Non-pigmented ciliary epithelial cell (primary cell): ENCODE data around the gene CELSR1.
"Not testable (repeated sequence)": the region's sequence is repeated elsewhere in the genome, so short reads cannot be mapped to it uniquely, and the experiment has no call there.

Experiments used
- DNase-seq: peaks from one replicate; pipeline ENCODE4 v3.0.0-alpha.2; 2010; ENCODE audit warnings: low read depth

The CELSR1 gene

DNA sequence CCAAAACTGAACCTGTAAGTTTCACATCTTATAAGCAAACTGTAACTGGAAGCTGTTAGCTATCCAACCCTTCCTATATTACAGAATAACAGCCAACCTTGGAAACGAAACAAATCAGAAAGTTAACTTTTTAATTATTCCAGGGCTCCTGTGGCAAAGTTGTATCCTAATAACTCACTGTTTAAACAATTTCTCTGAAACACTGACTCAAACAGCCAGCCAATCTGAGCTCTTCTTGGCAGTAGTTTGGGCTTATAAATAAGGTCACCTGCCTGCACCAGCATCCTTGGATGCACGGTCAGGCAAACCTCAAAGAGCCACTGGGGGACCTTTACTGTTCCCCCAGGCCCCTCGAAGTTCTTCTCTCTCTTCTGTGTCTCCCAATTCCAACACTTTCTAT is 5.0 kb downstream of the CELSR1 start:
- no peak for DNase-seq

GRCh38 chr22:46531581-46532175 is 5.7 kb downstream of the CELSR1 start:
- DNase-seq, result no peak

DNA sequence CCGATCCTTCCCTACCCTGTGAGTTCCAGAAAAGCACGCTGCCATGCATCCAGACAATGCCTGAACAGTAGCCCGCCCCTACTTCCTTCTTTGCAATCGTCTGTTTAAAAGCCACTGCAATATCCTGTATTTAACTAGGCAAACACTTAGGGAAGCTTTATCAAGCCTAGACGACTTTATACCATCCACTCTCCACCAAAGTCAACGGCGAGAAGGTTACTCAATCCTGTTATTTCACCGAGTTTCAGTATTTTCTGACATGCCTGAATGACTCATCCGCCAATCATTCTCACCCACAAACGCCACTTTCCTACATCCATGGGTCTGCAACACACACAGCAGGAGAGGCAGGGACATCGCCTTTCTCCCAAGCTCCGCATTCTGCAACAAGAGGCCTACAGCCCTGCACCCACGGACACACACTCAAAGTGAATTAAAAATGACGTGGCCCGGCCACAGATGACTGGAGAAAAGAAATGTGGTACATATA is 9.3 kb downstream of the CELSR1 start:
- peak; percentile 65 for DNase-seq

DNA sequence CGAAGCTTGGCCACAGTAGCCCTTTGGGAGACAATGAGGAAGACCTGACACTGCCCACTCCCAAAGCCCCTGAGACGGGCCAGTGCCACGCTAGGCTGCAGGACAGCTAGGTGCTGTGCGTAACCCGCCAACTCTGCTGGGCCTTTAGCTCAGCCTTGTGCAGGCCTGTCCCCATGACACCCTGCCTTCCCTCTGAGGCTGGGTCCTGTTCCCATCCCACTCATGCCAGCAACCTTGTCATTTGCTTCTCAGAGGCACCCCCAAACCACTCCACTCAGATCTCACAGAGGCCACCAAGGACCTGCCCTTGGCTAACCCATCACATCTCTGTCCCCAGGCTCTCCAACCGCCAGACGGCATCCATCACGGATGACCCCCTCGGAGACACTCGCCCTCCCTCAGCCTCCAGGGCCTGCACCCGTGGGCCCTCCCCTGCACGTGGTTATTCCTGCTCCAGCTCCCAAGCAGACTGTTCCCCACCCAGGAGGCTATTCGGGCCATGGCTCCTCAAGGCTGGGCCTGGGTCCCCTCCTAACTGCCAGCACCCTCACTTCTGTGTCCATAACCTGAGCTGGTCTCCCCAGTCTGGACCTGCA is 11.1 kb downstream of the CELSR1 start:
- no peak for DNase-seq

- no peak for DNase-seq
These were observed 11.8 kb downstream of the CELSR1 start for GRCh38 chr22:46525389-46526243.

DNA sequence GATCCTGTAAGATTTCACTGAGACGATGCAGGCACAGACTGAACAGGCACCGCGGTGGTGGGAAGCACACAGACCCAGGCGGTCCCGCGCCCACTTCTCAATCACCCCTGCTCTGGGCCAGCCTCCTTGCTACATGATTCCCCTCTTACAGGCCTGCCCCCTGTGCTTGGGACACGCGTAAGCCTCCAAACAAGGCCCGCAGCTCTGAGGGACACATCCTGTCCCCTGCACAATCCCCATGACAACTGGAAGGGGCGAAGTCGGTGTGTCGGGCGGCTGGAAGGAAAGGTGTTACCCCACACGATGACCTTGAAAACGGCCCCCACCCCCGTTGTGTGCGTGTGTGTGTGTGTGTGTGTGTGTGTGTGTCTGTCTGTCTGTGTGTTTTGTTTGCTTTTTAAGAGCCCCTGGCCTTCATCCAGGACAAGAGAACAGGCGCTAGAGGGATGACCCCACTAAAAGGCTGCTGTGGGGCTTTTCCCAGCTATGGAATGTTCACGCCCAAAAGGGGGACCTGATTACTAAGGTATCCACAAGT is 13.1 kb downstream of the CELSR1 start:
- DNase-seq, result no peak

DNA sequence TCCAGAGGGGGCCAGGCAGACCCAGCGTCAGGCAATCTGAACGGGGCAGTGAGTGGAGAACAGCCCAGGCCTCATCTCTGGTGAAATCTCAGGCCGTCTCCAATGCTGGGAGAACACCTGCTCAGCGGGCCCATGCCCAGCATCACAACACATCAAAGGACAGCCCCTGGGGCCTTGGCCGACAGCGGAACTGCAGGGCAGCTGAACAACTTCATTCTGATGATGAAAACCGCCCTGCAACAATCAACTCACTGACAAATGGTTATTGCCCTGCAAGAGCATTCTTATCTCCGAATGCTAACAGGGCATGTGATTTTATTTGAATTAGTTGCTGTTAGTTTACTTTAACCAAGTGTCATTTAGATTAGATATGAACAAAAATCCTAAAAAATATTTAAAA is 14.6 kb downstream of the CELSR1 start:
- DNase-seq, result no peak

DNA sequence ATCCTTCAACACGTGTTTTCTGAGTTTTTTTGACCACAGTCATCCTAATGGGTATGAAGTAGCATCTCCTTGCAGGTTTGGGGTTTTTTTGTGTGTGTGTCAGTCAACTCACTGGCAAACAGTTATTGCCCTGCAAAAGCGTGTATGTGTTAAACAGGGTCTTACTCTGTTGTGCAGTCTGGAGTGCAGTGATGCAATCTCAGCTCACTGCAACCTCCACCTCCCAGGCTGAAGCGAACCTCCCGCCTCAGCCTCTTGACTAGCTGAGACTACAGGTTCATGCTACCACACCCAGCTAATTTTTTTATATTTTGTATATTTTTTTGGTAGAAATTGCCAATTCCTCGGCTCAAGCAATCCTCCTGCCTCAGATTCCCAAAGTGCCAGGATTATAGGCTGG is 15.4 kb downstream of the CELSR1 start:
- DNase-seq, result no peak

DNA sequence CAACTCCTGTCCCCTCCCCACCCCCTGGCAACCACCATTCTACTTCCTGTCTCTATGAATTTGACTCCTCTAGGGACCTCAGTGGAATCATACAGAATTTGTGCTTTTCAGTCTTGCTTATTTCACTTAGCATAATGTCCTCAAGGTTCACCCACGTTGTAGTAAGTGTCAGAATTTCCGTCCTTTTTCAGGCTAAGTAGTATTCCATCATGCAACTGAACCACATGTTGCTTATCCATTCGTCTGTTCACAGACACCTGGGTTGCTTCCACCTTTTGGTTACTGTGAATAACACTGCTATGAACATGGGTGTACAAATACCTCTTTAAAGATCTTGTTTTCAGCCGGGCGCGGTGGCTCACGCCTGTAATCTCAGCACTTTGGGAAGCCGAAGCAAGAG is 16.5 kb downstream of the CELSR1 start:
- DNase-seq, result no peak

GRCh38 chr22:46519377-46519776 is 18.0 kb downstream of the CELSR1 start:
- DNase-seq, result no peak

- no peak for DNase-seq
These were observed 18.7 kb downstream of the CELSR1 start for GRCh38 chr22:46518542-46519325.

DNA sequence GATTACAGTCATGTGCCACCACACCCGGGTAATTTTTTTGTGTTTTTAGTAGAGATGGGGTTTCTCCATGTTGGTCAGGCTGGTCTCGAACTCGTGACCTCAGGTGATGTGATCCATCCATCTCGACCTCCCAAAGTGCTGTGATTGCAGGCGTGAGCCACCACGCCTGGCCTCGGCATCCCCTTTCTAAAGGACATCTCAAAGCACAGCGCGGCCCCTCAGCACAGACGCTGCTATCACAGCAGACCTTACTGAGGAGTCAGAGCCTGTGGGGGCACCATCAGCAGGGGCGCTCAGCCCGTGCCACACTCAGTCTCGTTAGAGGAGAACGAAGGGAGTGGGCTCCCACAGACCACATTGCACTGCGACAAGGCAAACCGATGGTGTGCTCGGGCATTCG is 19.4 kb downstream of the CELSR1 start:
- DNase-seq, result no peak

GRCh38 chr22:46517255-46517761 is 20.1 kb downstream of the CELSR1 start:
- no peak for DNase-seq

DNA sequence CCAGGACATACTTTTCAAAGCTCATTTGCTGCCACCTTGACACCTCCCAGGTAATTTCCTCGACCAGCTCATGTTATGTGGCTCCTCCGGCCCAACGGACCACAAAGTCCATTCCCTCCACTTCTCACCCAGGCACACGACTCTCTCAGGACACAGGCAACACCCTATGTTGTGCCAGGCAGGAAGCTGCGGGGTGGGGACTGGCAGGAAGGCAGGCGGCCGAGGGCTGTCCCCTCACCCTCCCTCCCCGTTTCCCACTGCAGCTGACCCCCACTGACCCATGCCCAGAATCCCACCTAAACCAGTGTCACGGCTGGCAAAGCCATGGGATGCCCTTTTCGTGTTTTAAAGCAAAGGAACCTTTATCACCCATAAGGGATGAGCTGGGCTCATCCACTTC is 20.8 kb downstream of the CELSR1 start:
- no peak for DNase-seq

- not testable (repeated sequence) for DNase-seq
These were observed 21.3 kb downstream of the CELSR1 start for GRCh38 chr22:46516112-46516487.

DNA sequence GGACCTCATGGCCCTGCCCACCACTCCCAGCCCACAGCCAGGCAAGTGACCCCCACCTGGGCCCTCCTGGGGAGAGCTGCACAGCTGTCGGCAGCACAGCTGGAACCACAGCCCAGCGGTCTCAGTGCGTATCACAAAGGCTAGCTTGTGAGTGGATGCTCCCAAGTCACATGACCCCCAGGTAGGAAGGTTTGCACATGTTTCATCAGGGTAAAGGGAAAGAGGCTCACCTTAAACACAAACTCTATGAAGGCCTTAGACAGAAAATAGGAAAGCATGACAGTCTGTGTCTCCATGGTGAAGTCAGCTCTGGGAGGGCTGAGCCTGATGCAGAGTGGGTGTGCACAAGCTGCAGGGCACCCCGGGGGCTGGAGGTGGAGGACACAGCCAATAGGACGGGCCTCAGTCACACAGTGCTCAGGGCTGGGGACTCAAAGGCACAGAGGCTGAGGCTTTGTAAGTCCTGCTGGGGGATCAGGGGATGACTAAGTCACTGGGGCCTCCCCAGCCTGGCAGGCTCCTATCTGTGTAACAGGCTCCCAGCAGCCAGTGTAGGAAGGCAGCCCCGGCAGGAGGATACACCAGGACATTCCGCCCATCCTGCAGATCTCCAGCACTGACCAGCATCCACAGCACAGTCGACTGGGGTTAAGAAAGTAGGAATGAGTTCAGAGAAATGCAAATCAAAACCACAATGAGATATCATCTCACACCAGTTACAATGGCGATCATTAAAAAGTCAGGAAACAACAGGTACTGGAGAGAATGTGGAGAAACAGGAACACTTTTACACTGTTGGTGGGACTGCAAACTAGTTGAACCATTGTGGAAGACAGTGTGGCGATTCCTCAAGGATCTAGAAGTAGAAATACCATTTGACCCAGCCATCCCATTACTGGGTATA is 22.0 kb downstream of the CELSR1 start:
- no peak for DNase-seq

GRCh38 chr22:46514592-46515207 is 22.7 kb downstream of the CELSR1 start:
- no peak for DNase-seq

GRCh38 chr22:46513908-46514550 is 23.4 kb downstream of the CELSR1 start:
- no peak for DNase-seq

- DNase-seq, result no peak
These were observed 24.7 kb downstream of the CELSR1 start for GRCh38 chr22:46512683-46513082.

DNA sequence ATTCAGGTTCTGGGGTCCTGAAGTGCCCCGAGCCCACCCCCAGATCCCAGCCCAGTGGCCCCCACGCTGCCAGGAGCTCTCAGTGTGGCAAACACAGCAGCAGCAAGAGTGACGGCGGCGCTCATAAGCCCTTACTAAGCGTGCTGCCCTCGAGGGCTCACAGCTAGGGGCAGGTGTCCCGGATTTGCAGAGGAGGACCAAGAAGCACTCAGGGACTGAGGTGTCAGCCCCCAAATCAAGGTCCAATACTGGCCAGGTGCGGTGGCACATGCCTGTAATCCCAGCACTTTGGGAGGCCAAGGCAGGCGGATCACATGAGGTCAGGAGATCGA is 25.4 kb downstream of the CELSR1 start:
- no peak for DNase-seq
